GM23338 (cell line): ENCODE measurements around the gene PRDM9. TPM values are rescaled to one million over a fixed set of nuclear protein-coding genes. Genes with fewer than 3 reads are reported as not detected.

Source experiments
- ATAC-seq: fragments of 200-7000 bp; cut with Tn5 transposase; 3 replicates; pipeline ENCODE4 v1.9.1; 2020
- DNase-seq: peaks from one replicate; pipeline ENCODE4 v3.0.0-alpha.2; 2015; ENCODE audit warnings: low spot score
- H2AFZ ChIP-seq: fragments of 200-600 bp; sonication (generic); 2 replicates; pipeline ENCODE4 v1.8.0; 2016; ENCODE audit warnings: antibody characterized with exemption, mild to moderate bottlenecking, moderate library complexity
- H3F3A ChIP-seq: fragments of 200-600 bp; sonication (generic); replicated peaks from 2 replicates; pipeline ENCODE4 v1.8.0; 2017; ENCODE audit warnings: antibody characterized with exemption, mixed run types, low read depth
- H3K27ac ChIP-seq: fragments of 200-600 bp; sonication (generic); 2 replicates; pipeline ENCODE4 v1.6.1; 2016; ENCODE audit warnings: low read depth
- H3K27me3 ChIP-seq: fragments of 200-600 bp; sonication (generic); 2 replicates; pipeline ENCODE4 v1.8.0; 2016; ENCODE audit warnings: mild to moderate bottlenecking, mixed run types, moderate library complexity; ENCODE audit not compliant: insufficient read depth
- H3K36me3 ChIP-seq: fragments of 200-600 bp; sonication (generic); 2 replicates; pipeline ENCODE4 v1.8.0; 2016; ENCODE audit warnings: mild to moderate bottlenecking; ENCODE audit not compliant: insufficient read depth
- H3K4me1 ChIP-seq: fragments of 200-600 bp; sonication (generic); 2 replicates; pipeline ENCODE4 v1.8.0; 2016; ENCODE audit warnings: mild to moderate bottlenecking, moderate library complexity; ENCODE audit not compliant: insufficient read depth
- H3K4me2 ChIP-seq: fragments of 200-600 bp; sonication (generic); 2 replicates; pipeline ENCODE4 v1.7.1; 2017; ENCODE audit warnings: mixed run types
- H3K4me3 ChIP-seq: fragments of 200-600 bp; sonication (generic); 2 replicates; pipeline ENCODE4 v1.6.1; 2016; ENCODE audit warnings: mixed run types
- H3K79me2 ChIP-seq: fragments of 200-600 bp; sonication (generic); replicated peaks from 2 replicates; pipeline ENCODE4 v1.8.0; 2017; ENCODE audit warnings: mild to moderate bottlenecking; ENCODE audit not compliant: insufficient read depth
- H3K9me2 ChIP-seq: fragments of 200-600 bp; sonication (generic); 2 replicates; pipeline ENCODE4 v1.8.0; 2017; ENCODE audit not compliant: insufficient read depth
- H4K20me1 ChIP-seq: fragments of 200-600 bp; sonication (generic); replicated peaks from 2 replicates; pipeline ENCODE4 v1.8.0; 2017; ENCODE audit warnings: mild to moderate bottlenecking; ENCODE audit not compliant: insufficient read depth
- H3K27ac Mint-ChIP-seq: 2 replicates; pipeline ENCODE4 v1.8.0; 2020; ENCODE audit warnings: inconsistent platforms, mild to moderate bottlenecking, moderate library complexity, mixed read lengths
- H3K27me3 Mint-ChIP-seq: 3 replicates; pipeline ENCODE4 v1.8.0; 2022; ENCODE audit warnings: low read depth, mild to moderate bottlenecking, moderate library complexity, mixed read lengths, inconsistent platforms; ENCODE audit not compliant: insufficient read depth, poor library complexity
- H3K36me3 Mint-ChIP-seq: 3 replicates; pipeline ENCODE4 v1.8.0; 2021; ENCODE audit warnings: low read depth, mild to moderate bottlenecking, inconsistent platforms, moderate library complexity, mixed read lengths
- H3K4me1 Mint-ChIP-seq: 3 replicates; pipeline ENCODE4 v1.8.0; 2020; ENCODE audit warnings: mild to moderate bottlenecking, inconsistent platforms, mixed read lengths
- H3K4me3 Mint-ChIP-seq: 3 replicates; pipeline ENCODE4 v1.8.0; 2021; ENCODE audit warnings: moderate library complexity, mild to moderate bottlenecking, inconsistent platforms, mixed read lengths
- H3K9me3 Mint-ChIP-seq: 3 replicates; pipeline ENCODE4 v1.8.0; 2020; ENCODE audit warnings: moderate library complexity, mild to moderate bottlenecking, inconsistent platforms, mixed read lengths
- CREB1 ChIP-seq: fragments of 250-450 bp; sonication (Bioruptor Pico); IDR thresholded peaks from 2 replicates; pipeline ENCODE4 v1.5.0; 2020; ENCODE audit warnings: low read depth, mild to moderate bottlenecking, moderate library complexity
- ETS1 ChIP-seq: IDR thresholded peaks from 2 replicates; pipeline ENCODE4 v1.6.1; 2016; ENCODE audit warnings: antibody characterized with exemption
- EZH2 ChIP-seq: fragments of 200-600 bp; sonication (generic); IDR thresholded peaks from one replicate; pipeline ENCODE4 v1.8.0; 2017; ENCODE audit warnings: antibody characterized with exemption, mild to moderate bottlenecking, low read depth; ENCODE audit not compliant: unreplicated experiment
- EZH2phosphoT487 ChIP-seq: fragments of 200-600 bp; sonication (generic); IDR thresholded peaks from one replicate; pipeline ENCODE4 v1.8.1; 2018; ENCODE audit warnings: antibody characterized with exemption; ENCODE audit not compliant: unreplicated experiment
- JUNB ChIP-seq: IDR thresholded peaks from one replicate; pipeline ENCODE4 v1.6.1; 2016; ENCODE audit warnings: antibody characterized with exemption; ENCODE audit not compliant: unreplicated experiment
- NANOG ChIP-seq: IDR thresholded peaks from 2 replicates; pipeline ENCODE4 v1.6.1; 2016; ENCODE audit warnings: antibody characterized with exemption, borderline replicate concordance
- POLR2AphosphoS5 ChIP-seq: IDR thresholded peaks from 2 replicates; pipeline ENCODE4 v1.6.1; 2016; ENCODE audit warnings: antibody characterized with exemption, low read depth
- REST ChIP-seq: IDR thresholded peaks from one replicate; pipeline ENCODE4 v1.6.1; 2018; ENCODE audit warnings: antibody characterized with exemption; ENCODE audit not compliant: unreplicated experiment
- STAT1 ChIP-seq: IDR thresholded peaks from one replicate; pipeline ENCODE4 v1.6.1; 2016; ENCODE audit warnings: antibody characterized with exemption; ENCODE audit not compliant: unreplicated experiment
- ZNF114 ChIP-seq: fragments of 250-450 bp; sonication (Bioruptor Pico); IDR thresholded peaks from 2 replicates; pipeline ENCODE4 v1.5.0; 2020; ENCODE audit warnings: mild to moderate bottlenecking, moderate library complexity
- ZNF331 ChIP-seq: fragments of 250-450 bp; sonication (Bioruptor Pico); IDR thresholded peaks from 2 replicates; pipeline ENCODE4 v1.5.0; 2020; ENCODE audit warnings: low read depth, mild to moderate bottlenecking, moderate library complexity
- ZNF462 ChIP-seq: fragments of 250-450 bp; sonication (Bioruptor Pico); IDR thresholded peaks from 2 replicates; pipeline ENCODE4 v1.5.0; 2020; ENCODE audit warnings: mild to moderate bottlenecking, moderate library complexity
- polyA plus RNA-seq: library from polyadenylated mRNA; unstranded; fragments of >200 nt; fragmentation: Nextera tagmentation; extraction: Ambion mirVana; gene quantifications from 2 replicates; pipeline ENCODE4 v1.2.1, GENCODE V29; 2016
- total RNA-seq: library from RNA; depleted of rRNA; stranded (reverse); fragments of >200 nt; shearing (Covaris generic); gene quantifications from 2 replicates; pipeline ENCODE4 v1.2.3, GENCODE V29; 2014
- TF ChIP-seq, protein P1 (sequence below), 2 experiments: fragments of 200-600 bp in 1 of 2; sonication (generic) in 1 of 2; conservative IDR thresholded peaks; 2 replicates each; pipeline versions ENCODE4 v1.5.1 to v1.6.1; 2016 to 2017; ENCODE audit warnings: antibody characterized with exemption in 2 of 2, low read depth in 2 of 2, mild to moderate bottlenecking in 2 of 2, moderate library complexity in 1 of 2

The PRDM9 gene
- total and polyA plus RNA-seq, 2 experiments from 2014 or later = not detected

GRCh38 chr5:23473915-23474314 is 33.5 kb upstream of the PRDM9 start:
- Histone ChIP-seq H3K36me3 (no peaks in the 10 kb centered on the region), H3F3A (no peaks in the 10 kb centered on the region), H3K4me2 (no peak overlapping the region), H4K20me1 (no peaks in the 10 kb centered on the region), H3K4me3 (no peak overlapping the region), H3K27me3 (no peaks in the 10 kb centered on the region), H3K9me2 (no peaks in the 10 kb centered on the region; the same call in 1 of the 2 replicates), H3K4me1 (no peaks in the 10 kb centered on the region), H3K27ac (no peak overlapping the region), H3K79me2 (no peaks in the 10 kb centered on the region), H2AFZ (no peak overlapping the region)
- ATAC-seq (no peak), DNase-seq (no peak)
- Mint-ChIP-seq H3K4me1 (no peaks in the 10 kb centered on the region), H3K27me3 (peaks cover 2% of the 10 kb centered on the region), H3K4me3 (no peak overlapping the region), H3K9me3 (no peaks in the 10 kb centered on the region), H3K27ac (no peak overlapping the region), H3K36me3 (no peaks in the 10 kb centered on the region)
- no peak for TF ChIP-seq POLR2AphosphoS5
- TF ChIP-seq ETS1 = no peak
- TF ChIP-seq ZNF114 = no peak
- TF ChIP-seq, protein P1, sequence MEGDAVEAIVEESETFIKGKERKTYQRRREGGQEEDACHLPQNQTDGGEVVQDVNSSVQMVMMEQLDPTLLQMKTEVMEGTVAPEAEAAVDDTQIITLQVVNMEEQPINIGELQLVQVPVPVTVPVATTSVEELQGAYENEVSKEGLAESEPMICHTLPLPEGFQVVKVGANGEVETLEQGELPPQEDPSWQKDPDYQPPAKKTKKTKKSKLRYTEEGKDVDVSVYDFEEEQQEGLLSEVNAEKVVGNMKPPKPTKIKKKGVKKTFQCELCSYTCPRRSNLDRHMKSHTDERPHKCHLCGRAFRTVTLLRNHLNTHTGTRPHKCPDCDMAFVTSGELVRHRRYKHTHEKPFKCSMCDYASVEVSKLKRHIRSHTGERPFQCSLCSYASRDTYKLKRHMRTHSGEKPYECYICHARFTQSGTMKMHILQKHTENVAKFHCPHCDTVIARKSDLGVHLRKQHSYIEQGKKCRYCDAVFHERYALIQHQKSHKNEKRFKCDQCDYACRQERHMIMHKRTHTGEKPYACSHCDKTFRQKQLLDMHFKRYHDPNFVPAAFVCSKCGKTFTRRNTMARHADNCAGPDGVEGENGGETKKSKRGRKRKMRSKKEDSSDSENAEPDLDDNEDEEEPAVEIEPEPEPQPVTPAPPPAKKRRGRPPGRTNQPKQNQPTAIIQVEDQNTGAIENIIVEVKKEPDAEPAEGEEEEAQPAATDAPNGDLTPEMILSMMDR (conservative IDR thresholded peaks at IDR 0.05; ENCODE audit: low read depth in 2 of 2) = no peak
- no peak for TF ChIP-seq NANOG
- no peak for TF ChIP-seq ZNF462 (CRISPR knock-in tag)
- no peak for TF ChIP-seq EZH2phosphoT487
- TF ChIP-seq STAT1 = no peak
- TF ChIP-seq JUNB = no peak
- no peak for TF ChIP-seq CREB1
- no peak for TF ChIP-seq EZH2
- no peak for TF ChIP-seq REST
- TF ChIP-seq ZNF331 (CRISPR knock-in tag) = no peak
